ENCODE results near the gene DCXR. TPM values are rescaled to one million over a fixed set of nuclear protein-coding genes. Genes with fewer than 3 reads are reported as not detected.

DCXR gene
- total RNA-seq, 1 experiment from 2014 or later, result 111 TPM

DNA sequence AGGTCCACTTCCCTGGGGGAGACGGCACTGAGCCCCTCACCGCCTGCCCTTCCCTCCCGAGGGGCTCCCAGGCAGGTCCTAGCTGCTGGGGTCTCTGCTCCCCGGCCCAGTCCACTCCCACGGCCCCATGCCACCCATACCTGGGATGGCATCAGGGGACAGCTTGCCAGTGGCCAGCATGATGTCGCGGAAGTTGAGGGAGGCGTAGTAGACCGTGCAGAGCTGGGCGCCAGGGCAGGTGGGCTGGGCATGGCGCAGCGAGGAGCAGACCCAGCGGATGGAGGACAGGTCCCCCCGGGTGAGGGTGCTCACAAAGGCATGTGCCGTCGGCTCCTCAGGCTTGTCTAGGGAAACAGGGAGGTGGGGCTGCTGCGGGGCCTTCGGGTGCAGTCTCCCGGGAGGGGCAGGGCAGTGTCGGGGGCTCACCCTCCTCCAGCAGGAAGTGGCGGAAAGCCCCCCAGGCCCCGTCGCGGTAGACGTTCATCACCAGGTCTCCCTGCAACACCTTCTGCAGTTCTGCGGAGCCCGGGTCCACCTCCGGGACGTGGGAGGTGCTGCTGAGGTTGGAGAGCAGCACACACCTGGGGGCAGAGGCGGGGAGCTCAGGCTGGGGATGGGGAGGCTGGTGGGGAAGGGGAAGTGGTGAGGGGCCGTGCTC lies 47.0 kb upstream of the DCXR start:
- POLR2A ChIA-PET, result no interaction called here
- Mint-ChIP-seq H3K27ac (ENCODE audit: low read depth, unreplicated experiment) (no peak overlapping the region), H3K9me3 (ENCODE audit: unreplicated experiment) (no peaks in the 10 kb centered on the region)

DNA sequence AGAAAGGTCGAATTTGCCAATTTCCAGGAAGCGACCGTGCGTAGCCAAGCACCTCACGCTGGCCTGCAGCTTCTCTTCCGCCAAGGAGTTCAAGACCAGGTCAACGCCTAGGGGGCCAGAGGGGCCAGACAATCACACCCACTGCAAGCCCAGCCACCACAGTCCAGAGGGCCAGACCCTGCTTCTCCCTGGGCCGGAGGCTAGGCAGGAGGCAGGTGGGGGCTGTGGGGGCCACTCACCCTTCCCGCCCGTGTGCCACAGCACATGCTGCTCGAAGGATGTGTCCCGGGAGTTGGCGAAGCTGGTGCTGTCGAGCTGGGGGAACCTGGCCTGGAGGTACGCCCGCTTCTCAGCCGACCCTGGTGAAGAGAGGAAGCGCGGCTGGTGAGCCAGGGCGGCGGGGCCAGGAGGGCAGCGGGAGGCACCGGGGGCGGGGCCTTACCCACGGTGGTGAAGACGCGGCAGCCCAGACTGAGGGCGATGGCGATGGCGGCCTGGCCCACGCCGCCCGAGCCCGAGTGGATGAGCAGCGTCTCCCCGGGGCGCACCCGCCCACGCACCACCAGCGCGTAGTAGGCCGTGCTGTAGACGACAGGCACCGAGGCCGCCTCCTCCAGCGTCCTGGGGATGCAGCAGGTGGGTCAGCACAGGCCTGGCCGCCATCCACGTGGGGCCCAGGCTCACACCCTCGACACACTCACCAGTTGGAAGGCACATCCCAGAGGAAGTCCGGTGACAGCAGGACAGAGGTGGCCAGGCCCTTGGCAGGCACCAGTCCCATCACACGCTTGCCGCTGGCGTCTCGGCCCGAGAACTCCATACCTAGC lies 46.2 kb upstream of the DCXR start:
- Mint-ChIP-seq H3K4me3 (ENCODE audit: unreplicated experiment) (no peak overlapping the region), H3K4me1 (ENCODE audit: insufficient read depth, unreplicated experiment) (no peaks in the 10 kb centered on the region), H3K36me3 (ENCODE audit: insufficient read depth, unreplicated experiment) (peaks cover 89% of the 10 kb centered on the region), H3K27ac (ENCODE audit: low read depth, unreplicated experiment) (no peak overlapping the region), H3K9me3 (ENCODE audit: unreplicated experiment) (no peaks in the 10 kb centered on the region), H3K27me3 (ENCODE audit: insufficient read depth, unreplicated experiment) (no peaks in the 10 kb centered on the region)
- intact Hi-C loops (cut with micrococcal nuclease), result no loop called here
- CTCF ChIA-PET, result no interaction called here
- POLR2A ChIA-PET, result no interaction called here
- no TSS peak for BruUV-seq (replicated peaks)
- no peak for DNase-seq (ENCODE audit: unreplicated experiment)
- TF ChIP-seq, protein P1, sequence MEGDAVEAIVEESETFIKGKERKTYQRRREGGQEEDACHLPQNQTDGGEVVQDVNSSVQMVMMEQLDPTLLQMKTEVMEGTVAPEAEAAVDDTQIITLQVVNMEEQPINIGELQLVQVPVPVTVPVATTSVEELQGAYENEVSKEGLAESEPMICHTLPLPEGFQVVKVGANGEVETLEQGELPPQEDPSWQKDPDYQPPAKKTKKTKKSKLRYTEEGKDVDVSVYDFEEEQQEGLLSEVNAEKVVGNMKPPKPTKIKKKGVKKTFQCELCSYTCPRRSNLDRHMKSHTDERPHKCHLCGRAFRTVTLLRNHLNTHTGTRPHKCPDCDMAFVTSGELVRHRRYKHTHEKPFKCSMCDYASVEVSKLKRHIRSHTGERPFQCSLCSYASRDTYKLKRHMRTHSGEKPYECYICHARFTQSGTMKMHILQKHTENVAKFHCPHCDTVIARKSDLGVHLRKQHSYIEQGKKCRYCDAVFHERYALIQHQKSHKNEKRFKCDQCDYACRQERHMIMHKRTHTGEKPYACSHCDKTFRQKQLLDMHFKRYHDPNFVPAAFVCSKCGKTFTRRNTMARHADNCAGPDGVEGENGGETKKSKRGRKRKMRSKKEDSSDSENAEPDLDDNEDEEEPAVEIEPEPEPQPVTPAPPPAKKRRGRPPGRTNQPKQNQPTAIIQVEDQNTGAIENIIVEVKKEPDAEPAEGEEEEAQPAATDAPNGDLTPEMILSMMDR (IDR thresholded peaks at IDR 0.05; ENCODE audit: unreplicated experiment), result no peak

More for the DNA sequence above, 47.0 kb upstream of the DCXR start:
- CTCF ChIA-PET, result interaction anchor here (0.6 kb wide), 1 partner anchor 55 kb away, joined by 3 read pairs; no protein-coding TSS in a partner anchor
- H3K36me3 Mint-ChIP-seq (ENCODE audit: insufficient read depth, unreplicated experiment), result peaks cover 87% of the 10 kb centered on the region
- H3K4me3 Mint-ChIP-seq (ENCODE audit: unreplicated experiment), result no peak overlapping the region
- intact Hi-C loops (cut with micrococcal nuclease), result no loop called here
- TF ChIP-seq, protein P1 (IDR thresholded peaks at IDR 0.05; ENCODE audit: unreplicated experiment), result no peak
- no TSS peak for BruUV-seq (replicated peaks)
- H3K27me3 Mint-ChIP-seq (ENCODE audit: insufficient read depth, unreplicated experiment), result no peaks in the 10 kb centered on the region
- DNase-seq (ENCODE audit: unreplicated experiment), result no peak
- no peaks in the 10 kb centered on the region for H3K4me1 Mint-ChIP-seq (ENCODE audit: insufficient read depth, unreplicated experiment)

DNA sequence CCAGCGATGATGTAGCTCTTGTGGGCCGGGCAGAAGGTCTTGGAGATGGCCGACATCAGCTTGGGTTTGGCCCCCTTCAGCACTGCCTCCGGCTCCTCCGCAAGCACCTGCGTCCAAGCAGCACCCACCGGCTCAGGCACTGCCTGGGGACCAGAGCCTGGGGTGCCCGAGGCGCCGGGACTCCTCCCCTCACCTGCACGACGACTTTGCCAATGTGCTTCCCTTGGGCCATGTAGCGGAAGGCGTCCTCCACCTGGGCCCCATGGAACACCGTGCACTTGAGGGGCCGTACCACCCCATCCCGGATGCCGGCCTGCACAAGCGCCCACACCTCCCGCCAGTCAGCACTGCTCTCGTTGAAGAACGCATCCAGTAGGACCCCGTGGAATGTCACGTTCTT lies 45.5 kb upstream of the DCXR start:
- H3K9me3 Mint-ChIP-seq (ENCODE audit: unreplicated experiment), result no peaks in the 10 kb centered on the region
- H3K4me3 Mint-ChIP-seq (ENCODE audit: unreplicated experiment), result no peak overlapping the region
- no peak overlapping the region for H3K27ac Mint-ChIP-seq (ENCODE audit: low read depth, unreplicated experiment)
- no TSS peak for BruUV-seq (replicated peaks)
- DNase-seq (ENCODE audit: unreplicated experiment), result no peak
- no peaks in the 10 kb centered on the region for H3K4me1 Mint-ChIP-seq (ENCODE audit: insufficient read depth, unreplicated experiment)
- intact Hi-C loops (cut with micrococcal nuclease), result no loop called here
- no peaks in the 10 kb centered on the region for H3K27me3 Mint-ChIP-seq (ENCODE audit: insufficient read depth, unreplicated experiment)
- TF ChIP-seq, protein P1 (IDR thresholded peaks at IDR 0.05; ENCODE audit: unreplicated experiment), result no peak
- CTCF ChIA-PET, result interaction anchor here (0.6 kb wide), 1 partner anchor 72 kb away, joined by 3 read pairs; no protein-coding TSS in a partner anchor
- H3K36me3 Mint-ChIP-seq (ENCODE audit: insufficient read depth, unreplicated experiment), result peaks cover 89% of the 10 kb centered on the region
- POLR2A ChIA-PET, result no interaction called here

DNA sequence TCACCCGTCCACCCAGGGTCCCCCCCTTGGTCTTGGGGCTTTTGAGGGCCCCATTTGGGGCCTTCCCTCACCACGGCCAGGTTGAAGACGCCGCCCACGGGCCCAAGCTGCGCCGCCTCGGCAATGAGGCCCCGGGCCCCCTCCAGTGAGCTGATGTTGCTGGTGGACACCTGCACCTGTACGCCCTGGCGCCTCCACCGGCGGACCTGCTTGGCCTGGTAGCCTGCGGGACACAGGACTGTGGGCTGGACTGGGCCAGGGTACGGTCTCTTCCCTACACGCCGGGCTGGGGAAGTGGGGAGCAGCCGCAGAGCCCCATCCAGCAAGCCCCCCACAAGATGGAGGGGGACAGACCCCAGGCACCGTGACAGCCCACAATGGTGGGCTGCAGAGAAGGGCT lies 45.0 kb upstream of the DCXR start:
- POLR2A ChIA-PET, result no interaction called here
- peaks cover 89% of the 10 kb centered on the region for H3K36me3 Mint-ChIP-seq (ENCODE audit: insufficient read depth, unreplicated experiment)
- TF ChIP-seq, protein P1 (IDR thresholded peaks at IDR 0.05; ENCODE audit: unreplicated experiment), result no peak

More for the DNA sequence above, 45.0 kb upstream of the DCXR start:
- no peak for DNase-seq (ENCODE audit: unreplicated experiment)
- H3K27me3 Mint-ChIP-seq (ENCODE audit: insufficient read depth, unreplicated experiment), result no peaks in the 10 kb centered on the region
- no TSS peak for BruUV-seq (replicated peaks)
- CTCF ChIA-PET, result no interaction called here
- H3K9me3 Mint-ChIP-seq (ENCODE audit: unreplicated experiment), result no peaks in the 10 kb centered on the region
- intact Hi-C loops (cut with micrococcal nuclease), result no loop called here
- no peak overlapping the region for H3K4me3 Mint-ChIP-seq (ENCODE audit: unreplicated experiment)
- no peak overlapping the region for H3K27ac Mint-ChIP-seq (ENCODE audit: low read depth, unreplicated experiment)
- H3K4me1 Mint-ChIP-seq (ENCODE audit: insufficient read depth, unreplicated experiment), result no peaks in the 10 kb centered on the region
